ENCODE measurements around the gene INHBE.
A peak's percentile ranks its signal among the peaks of the same experiment; 100 is the strongest.

Gene INHBE

DNA sequence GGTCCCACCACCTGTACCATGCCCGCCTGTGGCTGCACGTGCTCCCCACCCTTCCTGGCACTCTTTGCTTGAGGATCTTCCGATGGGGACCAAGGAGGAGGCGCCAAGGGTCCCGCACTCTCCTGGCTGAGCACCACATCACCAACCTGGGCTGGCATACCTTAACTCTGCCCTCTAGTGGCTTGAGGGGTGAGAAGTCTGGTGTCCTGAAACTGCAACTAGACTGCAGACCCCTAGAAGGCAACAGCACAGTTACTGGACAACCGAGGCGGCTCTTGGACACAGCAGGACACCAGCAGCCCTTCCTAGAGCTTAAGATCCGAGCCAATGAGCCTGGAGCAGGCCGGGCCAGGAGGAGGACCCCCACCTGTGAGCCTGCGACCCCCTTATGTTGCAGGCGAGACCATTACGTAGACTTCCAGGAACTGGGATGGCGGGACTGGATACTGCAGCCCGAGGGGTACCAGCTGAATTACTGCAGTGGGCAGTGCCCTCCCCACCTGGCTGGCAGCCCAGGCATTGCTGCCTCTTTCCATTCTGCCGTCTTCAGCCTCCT, 1.1 kb downstream of the INHBE start (continued):
- TF ChIP-seq ZNF747 (tag by site-specific recombination; IDR thresholded peaks at IDR 0.05) (no peak), ZBTB21 (tag by site-specific recombination; IDR thresholded peaks at IDR 0.05) (no peak), SETDB1 (IDR thresholded peaks at IDR 0.05; ENCODE audit: insufficient read length, low read length) (no peak), KLF7 (tag by site-specific recombination; IDR thresholded peaks at IDR 0.05; ENCODE audit: borderline replicate concordance) (no peak), MYNN (tag by site-specific recombination; IDR thresholded peaks at IDR 0.05; ENCODE audit: borderline replicate concordance) (no peak), ZNF837 (tag by site-specific recombination; IDR thresholded peaks at IDR 0.05) (no peak), SCRT1 (tag by site-specific recombination; IDR thresholded peaks at IDR 0.05; ENCODE audit: borderline replicate concordance) (no peak), ZNF311 (tag by site-specific recombination; IDR thresholded peaks at IDR 0.05; ENCODE audit: borderline replicate concordance) (no peak), ZNF600 (tag by site-specific recombination; IDR thresholded peaks at IDR 0.05) (peak; percentile 62), ZNF24 (tag by site-specific recombination; IDR thresholded peaks at IDR 0.05) (no peak), SP3 (tag by site-specific recombination; IDR thresholded peaks at IDR 0.05) (0 out of 2 replicates have a peak, but pooled peaks have one; percentile 36), ZNF776 (tag by site-specific recombination; IDR thresholded peaks at IDR 0.05; ENCODE audit: borderline replicate concordance) (no peak), ZNF621 (tag by site-specific recombination; IDR thresholded peaks at IDR 0.05) (no peak), ZNF626 (tag by site-specific recombination; IDR thresholded peaks at IDR 0.05) (no peak), ZNF174 (tag by site-specific recombination; IDR thresholded peaks at IDR 0.05) (no peak), ZFP69B (tag by site-specific recombination; IDR thresholded peaks at IDR 0.05) (peak; percentile 38), ZNF791 (tag by site-specific recombination; IDR thresholded peaks at IDR 0.05) (no peak), ZEB2 (tag by site-specific recombination; IDR thresholded peaks at IDR 0.05) (peak; percentile 79), ZNF830 (tag by site-specific recombination; IDR thresholded peaks at IDR 0.05; ENCODE audit: low read depth) (no peak), ZNF140 (tag by site-specific recombination; IDR thresholded peaks at IDR 0.05) (no peak), ZNF114 (tag by site-specific recombination; IDR thresholded peaks at IDR 0.05) (no peak), ZNF785 (tag by site-specific recombination; IDR thresholded peaks at IDR 0.05) (no peak), ZXDB (tag by site-specific recombination; IDR thresholded peaks at IDR 0.05) (no peak), ZNF394 (tag by site-specific recombination; IDR thresholded peaks at IDR 0.05; ENCODE audit: borderline replicate concordance) (peak; percentile 46; the same call in 1 of the 2 replicates), ZNF664 (tag by site-specific recombination; IDR thresholded peaks at IDR 0.05) (no peak), ZNF792 (tag by site-specific recombination; IDR thresholded peaks at IDR 0.05) (no peak), ZNF214 (tag by site-specific recombination; IDR thresholded peaks at IDR 0.05; ENCODE audit: borderline replicate concordance) (no peak), TRIM28 (IDR thresholded peaks at IDR 0.05; ENCODE audit: borderline replicate concordance, low read length) (peak; percentile 60; the same call in 1 of the 2 replicates), EGR2 (tag by site-specific recombination; IDR thresholded peaks at IDR 0.05; ENCODE audit: low read depth) (no peak), ZNF302 (tag by site-specific recombination; IDR thresholded peaks at IDR 0.05; ENCODE audit: low read depth) (no peak)
- TF ChIP-seq, protein P1, sequence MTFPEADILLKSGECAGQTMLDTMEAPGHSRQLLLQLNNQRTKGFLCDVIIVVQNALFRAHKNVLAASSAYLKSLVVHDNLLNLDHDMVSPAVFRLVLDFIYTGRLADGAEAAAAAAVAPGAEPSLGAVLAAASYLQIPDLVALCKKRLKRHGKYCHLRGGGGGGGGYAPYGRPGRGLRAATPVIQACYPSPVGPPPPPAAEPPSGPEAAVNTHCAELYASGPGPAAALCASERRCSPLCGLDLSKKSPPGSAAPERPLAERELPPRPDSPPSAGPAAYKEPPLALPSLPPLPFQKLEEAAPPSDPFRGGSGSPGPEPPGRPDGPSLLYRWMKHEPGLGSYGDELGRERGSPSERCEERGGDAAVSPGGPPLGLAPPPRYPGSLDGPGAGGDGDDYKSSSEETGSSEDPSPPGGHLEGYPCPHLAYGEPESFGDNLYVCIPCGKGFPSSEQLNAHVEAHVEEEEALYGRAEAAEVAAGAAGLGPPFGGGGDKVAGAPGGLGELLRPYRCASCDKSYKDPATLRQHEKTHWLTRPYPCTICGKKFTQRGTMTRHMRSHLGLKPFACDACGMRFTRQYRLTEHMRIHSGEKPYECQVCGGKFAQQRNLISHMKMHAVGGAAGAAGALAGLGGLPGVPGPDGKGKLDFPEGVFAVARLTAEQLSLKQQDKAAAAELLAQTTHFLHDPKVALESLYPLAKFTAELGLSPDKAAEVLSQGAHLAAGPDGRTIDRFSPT (tag by site-specific recombination; IDR thresholded peaks at IDR 0.05): peak; percentile 90
- TF ChIP-seq, protein P2, sequence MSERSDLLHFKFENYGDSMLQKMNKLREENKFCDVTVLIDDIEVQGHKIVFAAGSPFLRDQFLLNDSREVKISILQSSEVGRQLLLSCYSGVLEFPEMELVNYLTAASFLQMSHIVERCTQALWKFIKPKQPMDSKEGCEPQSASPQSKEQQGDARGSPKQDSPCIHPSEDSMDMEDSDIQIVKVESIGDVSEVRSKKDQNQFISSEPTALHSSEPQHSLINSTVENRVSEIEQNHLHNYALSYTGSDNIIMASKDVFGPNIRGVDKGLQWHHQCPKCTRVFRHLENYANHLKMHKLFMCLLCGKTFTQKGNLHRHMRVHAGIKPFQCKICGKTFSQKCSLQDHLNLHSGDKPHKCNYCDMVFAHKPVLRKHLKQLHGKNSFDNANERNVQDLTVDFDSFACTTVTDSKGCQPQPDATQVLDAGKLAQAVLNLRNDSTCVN (tag by site-specific recombination; optimal IDR thresholded peaks at IDR 0.05): no peak
- TF ChIP-seq, protein P3, sequence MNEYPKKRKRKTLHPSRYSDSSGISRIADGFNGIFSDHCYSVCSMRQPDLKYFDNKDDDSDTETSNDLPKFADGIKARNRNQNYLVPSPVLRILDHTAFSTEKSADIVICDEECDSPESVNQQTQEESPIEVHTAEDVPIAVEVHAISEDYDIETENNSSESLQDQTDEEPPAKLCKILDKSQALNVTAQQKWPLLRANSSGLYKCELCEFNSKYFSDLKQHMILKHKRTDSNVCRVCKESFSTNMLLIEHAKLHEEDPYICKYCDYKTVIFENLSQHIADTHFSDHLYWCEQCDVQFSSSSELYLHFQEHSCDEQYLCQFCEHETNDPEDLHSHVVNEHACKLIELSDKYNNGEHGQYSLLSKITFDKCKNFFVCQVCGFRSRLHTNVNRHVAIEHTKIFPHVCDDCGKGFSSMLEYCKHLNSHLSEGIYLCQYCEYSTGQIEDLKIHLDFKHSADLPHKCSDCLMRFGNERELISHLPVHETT (tag by site-specific recombination; IDR thresholded peaks at IDR 0.05): no peak
- TF ChIP-seq, protein P4, sequence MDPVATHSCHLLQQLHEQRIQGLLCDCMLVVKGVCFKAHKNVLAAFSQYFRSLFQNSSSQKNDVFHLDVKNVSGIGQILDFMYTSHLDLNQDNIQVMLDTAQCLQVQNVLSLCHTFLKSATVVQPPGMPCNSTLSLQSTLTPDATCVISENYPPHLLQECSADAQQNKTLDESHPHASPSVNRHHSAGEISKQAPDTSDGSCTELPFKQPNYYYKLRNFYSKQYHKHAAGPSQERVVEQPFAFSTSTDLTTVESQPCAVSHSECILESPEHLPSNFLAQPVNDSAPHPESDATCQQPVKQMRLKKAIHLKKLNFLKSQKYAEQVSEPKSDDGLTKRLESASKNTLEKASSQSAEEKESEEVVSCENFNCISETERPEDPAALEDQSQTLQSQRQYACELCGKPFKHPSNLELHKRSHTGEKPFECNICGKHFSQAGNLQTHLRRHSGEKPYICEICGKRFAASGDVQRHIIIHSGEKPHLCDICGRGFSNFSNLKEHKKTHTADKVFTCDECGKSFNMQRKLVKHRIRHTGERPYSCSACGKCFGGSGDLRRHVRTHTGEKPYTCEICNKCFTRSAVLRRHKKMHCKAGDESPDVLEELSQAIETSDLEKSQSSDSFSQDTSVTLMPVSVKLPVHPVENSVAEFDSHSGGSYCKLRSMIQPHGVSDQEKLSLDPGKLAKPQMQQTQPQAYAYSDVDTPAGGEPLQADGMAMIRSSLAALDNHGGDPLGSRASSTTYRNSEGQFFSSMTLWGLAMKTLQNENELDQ (tag by site-specific recombination; IDR thresholded peaks at IDR 0.05; ENCODE audit: low read depth): no peak
- TF ChIP-seq, protein P5, sequence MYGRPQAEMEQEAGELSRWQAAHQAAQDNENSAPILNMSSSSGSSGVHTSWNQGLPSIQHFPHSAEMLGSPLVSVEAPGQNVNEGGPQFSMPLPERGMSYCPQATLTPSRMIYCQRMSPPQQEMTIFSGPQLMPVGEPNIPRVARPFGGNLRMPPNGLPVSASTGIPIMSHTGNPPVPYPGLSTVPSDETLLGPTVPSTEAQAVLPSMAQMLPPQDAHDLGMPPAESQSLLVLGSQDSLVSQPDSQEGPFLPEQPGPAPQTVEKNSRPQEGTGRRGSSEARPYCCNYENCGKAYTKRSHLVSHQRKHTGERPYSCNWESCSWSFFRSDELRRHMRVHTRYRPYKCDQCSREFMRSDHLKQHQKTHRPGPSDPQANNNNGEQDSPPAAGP (tag by site-specific recombination; IDR thresholded peaks at IDR 0.05): 0 out of 2 replicates have a peak, but pooled peaks have one; percentile 13

Data from HEK293 (cell line).